A549 (cell line): ENCODE data around the gene ACAD10. TPM values are rescaled to one million over a fixed set of nuclear protein-coding genes. Genes with fewer than 3 reads are reported as not detected.

Experiments
- ATAC-seq, 2 experiments: fragments of 200-7000 bp in 1 of 2; fragments of >200 bp in 1 of 2; cut with Nextera tagmentation in 1 of 2; cut with Tn5 transposase in 1 of 2; 3 replicates each; pipeline versions ENCODE4 v1.8.0 to v1.9.1; 2018 to 2020; ENCODE audit warnings: mild to moderate bottlenecking in 1 of 2, moderate library complexity in 1 of 2
- CTCF ChIA-PET: fragments of 300-600 bp; sonication (Branson Sonifier 250); formaldehyde crosslinking; extraction: SDS; loops from one replicate; lab custom pipeline; 2021; ENCODE audit warnings: antibody characterized with exemption, inconsistent platforms; lab: Yijun Ruan, JAX
- POLR2A ChIA-PET: fragments of 350-600 bp; formaldehyde crosslinking; extraction: SDS; loops from one replicate; lab custom pipeline; 2021; ENCODE audit warnings: antibody characterized with exemption, inconsistent platforms; lab: Yijun Ruan, JAX
- DNase-seq, 2 experiments: peaks; one replicate each; pipeline versions ENCODE4 v3.0.0 to v3.0.0-alpha.2; 2011 to 2016; ENCODE audit warnings: low read depth in 1 of 2, low spot score in 1 of 2
- FAIRE-seq: peaks from 2 replicates; lab custom pipeline; 2011; peaks lifted over from hg19 to GRCh38; lab: Jason Lieb, UNC
- H3K27ac ChIP-seq, 2 experiments: fragments of >200 bp; sonication (Bioruptor Twin); formaldehyde crosslinking; 3 replicates each; pipeline ENCODE4 v1.5.1; 2016 to 2017
- H3K4me1 ChIP-seq: fragments of >200 bp; sonication (Bioruptor Twin); formaldehyde crosslinking; 3 replicates; pipeline ENCODE4 v1.6.1; 2016
- H3K4me2 ChIP-seq: fragments of >200 bp; sonication (Bioruptor Twin); formaldehyde crosslinking; 3 replicates; pipeline ENCODE4 v1.6.1; 2016
- H3K4me3 ChIP-seq: fragments of >200 bp; sonication (Bioruptor Twin); formaldehyde crosslinking; 3 replicates; pipeline ENCODE4 v1.5.1; 2016
- H3K9me3 ChIP-seq: fragments of >200 bp; sonication (Bioruptor Twin); formaldehyde crosslinking; 3 replicates; pipeline ENCODE4 v1.6.1; 2016
- BHLHE40 ChIP-seq: IDR thresholded peaks from 2 replicates; pipeline ENCODE4 v1.6.1; 2012; ENCODE audit warnings: low read depth, low read length, inconsistent platforms
- CEBPB ChIP-seq, 2 experiments: fragments of >200 bp in 1 of 2; sonication (Bioruptor Twin) in 1 of 2; formaldehyde crosslinking in 1 of 2; IDR thresholded peaks; 2 replicates each; pipeline ENCODE4 v1.6.1; 2012 to 2016
- CHD2 ChIP-seq: fragments of 150-350 bp; IDR thresholded peaks from 2 replicates; pipeline ENCODE4 v1.6.1; 2014; ENCODE audit warnings: low read length; ENCODE audit not compliant: partially characterized antibody
- ESRRA ChIP-seq: fragments of 150-350 bp; IDR thresholded peaks from 2 replicates; pipeline ENCODE4 v1.6.1; 2014; ENCODE audit warnings: mild to moderate bottlenecking, low read length, borderline replicate concordance
- FOSL2 ChIP-seq, 2 experiments: fragments of 450-650 bp in 1 of 2; fragments of >200 bp in 1 of 2; sonication (Bioruptor Twin) in 1 of 2; formaldehyde crosslinking; IDR thresholded peaks; 2 replicates each; pipeline versions ENCODE4 v1.5.0 to v1.6.1; 2016 to 2020; ENCODE audit warnings: mild to moderate bottlenecking in 1 of 2, moderate library complexity in 1 of 2
- FOXS1 ChIP-seq: fragments of 250-450 bp; sonication (Bioruptor Pico); IDR thresholded peaks from 2 replicates; pipeline ENCODE4 v1.5.0; 2020; ENCODE audit warnings: mild to moderate bottlenecking, moderate library complexity
- GATA3 ChIP-seq: IDR thresholded peaks from 2 replicates; pipeline ENCODE4 v1.6.1; 2012; ENCODE audit warnings: borderline replicate concordance
- HEYL ChIP-seq: fragments of 250-450 bp; sonication (Bioruptor Pico); IDR thresholded peaks from 2 replicates; pipeline ENCODE4 v1.8.0; 2021; ENCODE audit warnings: mild to moderate bottlenecking, moderate library complexity
- HOXB5 ChIP-seq: fragments of 250-450 bp; sonication (Bioruptor Pico); IDR thresholded peaks from 2 replicates; pipeline ENCODE4 v1.5.0; 2020; ENCODE audit warnings: mild to moderate bottlenecking, moderate library complexity
- JUNB ChIP-seq: fragments of >200 bp; sonication (Bioruptor Twin); formaldehyde crosslinking; IDR thresholded peaks from 2 replicates; pipeline ENCODE4 v1.6.1; 2016
- MAFK ChIP-seq: fragments of 450-650 bp; IDR thresholded peaks from 2 replicates; pipeline ENCODE4 v1.6.1; 2014; ENCODE audit not compliant: partially characterized antibody
- MAZ ChIP-seq: fragments of 150-350 bp; IDR thresholded peaks from 2 replicates; pipeline ENCODE4 v1.6.1; 2014; ENCODE audit warnings: antibody characterized with exemption, low read depth, low read length, borderline replicate concordance
- MYC ChIP-seq: IDR thresholded peaks from 2 replicates; pipeline ENCODE4 v1.6.1; 2012; ENCODE audit warnings: mild to moderate bottlenecking, inconsistent platforms, low read length, improper control_type of control experiment, borderline replicate concordance
- POLR2A ChIP-seq: IDR thresholded peaks from 2 replicates; pipeline ENCODE4 v1.6.1; 2012; ENCODE audit warnings: mild to moderate bottlenecking, low read length
- POLR2AphosphoS2 ChIP-seq: conservative IDR thresholded peaks from 2 replicates; pipeline ENCODE4 v1.6.1; 2012; ENCODE audit warnings: low read length, improper control_type of control experiment, inconsistent platforms
- RARB ChIP-seq: fragments of 250-450 bp; sonication (Bioruptor Pico); IDR thresholded peaks from 2 replicates; pipeline ENCODE4 v1.8.0; 2021; ENCODE audit warnings: mild to moderate bottlenecking, moderate library complexity
- RFX5 ChIP-seq: fragments of 450-650 bp; IDR thresholded peaks from 2 replicates; pipeline ENCODE4 v1.7.1; 2014; ENCODE audit warnings: antibody characterized with exemption, mild to moderate bottlenecking, moderate library complexity
- RNF2 ChIP-seq: fragments of 200-600 bp; sonication (generic); IDR thresholded peaks from 2 replicates; pipeline ENCODE4 v1.6.1; 2016; ENCODE audit warnings: low read depth, mild to moderate bottlenecking, antibody characterized with exemption, moderate library complexity, borderline replicate concordance
- TFCP2L1 ChIP-seq: fragments of 250-450 bp; sonication (Bioruptor Pico); IDR thresholded peaks from 2 replicates; pipeline ENCODE4 v1.5.0; 2021; ENCODE audit warnings: mild to moderate bottlenecking
- TP53 ChIP-seq: fragments of 250-450 bp; sonication (Bioruptor Pico); IDR thresholded peaks from 2 replicates; pipeline ENCODE4 v1.5.0; 2021; ENCODE audit warnings: mild to moderate bottlenecking, moderate library complexity
- ZSCAN20 ChIP-seq: fragments of 250-450 bp; sonication (Bioruptor Pico); IDR thresholded peaks from 2 replicates; pipeline ENCODE4 v1.8.0; 2022; ENCODE audit warnings: mild to moderate bottlenecking, moderate library complexity
- WGBS: methylation state at CpG from one replicate; pipeline ENCODE4 v1.1.6; 2017; ENCODE audit errors: missing lambda C conversion rate; 5-methylcytosine and 5-hydroxymethylcytosine counted together
- polyA plus RNA-seq, 4 experiments: library from polyadenylated mRNA; depleted of rRNA in 3 of 4; stranded (reverse); fragments of >200 nt; fragmentation: RNase III in 1 of 4; extraction: RNeasy Plus Mini Kit Qiagen cat#74134 plus additional on column Dnase treatment in 1 of 4; gene quantifications; 2 replicates in 3 of 4; 3 replicates in 1 of 4; pipeline ENCODE4 v1.2.3, GENCODE V29; 2011 to 2017
- TF ChIP-seq, protein P1 (sequence below): IDR thresholded peaks from 2 replicates; pipeline ENCODE4 v1.6.1; 2012
- TF ChIP-seq, protein P2 (sequence below): fragments of 250-450 bp; sonication (Bioruptor Pico); IDR thresholded peaks from 2 replicates; pipeline ENCODE4 v1.5.0; 2021; ENCODE audit warnings: mild to moderate bottlenecking, moderate library complexity, borderline replicate concordance
- TF ChIP-seq, protein P3 (sequence below): fragments of >200 bp; sonication (Bioruptor Twin); formaldehyde crosslinking; IDR thresholded peaks from 3 replicates; pipeline ENCODE4 v1.6.1; 2016
- TF ChIP-seq, protein P4 (sequence below): fragments of 150-350 bp; IDR thresholded peaks from 2 replicates; pipeline ENCODE4 v1.6.1; 2014; ENCODE audit warnings: low read depth, mild to moderate bottlenecking, low read length

The ACAD10 gene
- polyA plus RNA-seq, 2 of the 4 experiments (the other 2 are of a cell fraction): 15.1 to 22.0 TPM

DNA sequence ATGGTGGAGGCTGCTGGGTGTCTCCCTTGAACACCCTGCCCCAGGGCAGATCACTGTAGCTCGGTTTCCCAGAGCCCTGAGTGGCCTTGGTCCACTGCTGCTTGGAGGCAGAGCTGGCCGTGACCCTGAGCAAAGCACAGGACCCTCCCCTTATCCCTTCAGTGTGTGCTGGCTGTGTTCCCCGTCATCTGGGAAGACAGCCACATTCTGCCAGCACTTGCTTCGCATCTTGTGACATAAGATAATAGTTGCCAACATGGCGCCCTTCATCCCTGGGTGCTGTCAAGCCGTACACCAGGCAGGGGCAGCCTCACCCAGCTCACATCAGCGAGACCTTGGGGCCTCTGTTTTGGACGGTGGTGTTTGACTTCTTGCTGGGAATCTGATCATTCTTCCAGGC is 68.8 kb downstream of the ACAD10 start:
- Histone ChIP-seq H3K9me3 (no peaks in the 10 kb centered on the region), H3K4me2 (no peak overlapping the region), H3K4me3 (no peak overlapping the region), H3K27ac (no peak overlapping the region), H3K4me1 (no peaks in the 10 kb centered on the region)
- no peak for TF ChIP-seq TP53
- no peak for TF ChIP-seq MYC
- TF ChIP-seq RARB (CRISPR knock-in tag): no peak
- TF ChIP-seq FOSL2 (IDR thresholded peaks at IDR 0.05): no peak
- no peak for TF ChIP-seq FOSL2 (CRISPR knock-in tag; IDR thresholded peaks at IDR 0.05)
- no peak for TF ChIP-seq TFCP2L1 (CRISPR knock-in tag)
- TF ChIP-seq MAZ: no peak
- no peak for TF ChIP-seq POLR2AphosphoS2
- TF ChIP-seq CHD2: no peak
- TF ChIP-seq ZSCAN20: no peak
- TF ChIP-seq CEBPB (IDR thresholded peaks at IDR 0.05): no peak
- no peak for TF ChIP-seq HOXB5
- TF ChIP-seq HEYL (CRISPR knock-in tag): no peak
- TF ChIP-seq, protein P1, sequence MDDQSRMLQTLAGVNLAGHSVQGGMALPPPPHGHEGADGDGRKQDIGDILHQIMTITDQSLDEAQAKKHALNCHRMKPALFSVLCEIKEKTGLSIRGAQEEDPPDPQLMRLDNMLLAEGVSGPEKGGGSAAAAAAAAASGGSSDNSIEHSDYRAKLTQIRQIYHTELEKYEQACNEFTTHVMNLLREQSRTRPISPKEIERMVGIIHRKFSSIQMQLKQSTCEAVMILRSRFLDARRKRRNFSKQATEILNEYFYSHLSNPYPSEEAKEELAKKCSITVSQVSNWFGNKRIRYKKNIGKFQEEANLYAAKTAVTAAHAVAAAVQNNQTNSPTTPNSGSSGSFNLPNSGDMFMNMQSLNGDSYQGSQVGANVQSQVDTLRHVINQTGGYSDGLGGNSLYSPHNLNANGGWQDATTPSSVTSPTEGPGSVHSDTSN: no peak
- no peak for TF ChIP-seq BHLHE40
- WGBS: 79% methylated on average over 6 of the region's 8 CpGs
- no peak for DNase-seq
- CTCF ChIA-PET: interaction anchor here (0.8 to 12.9 kb wide), 15 partner anchors 8 to 130 kb away, joined by 3 to 150 read pairs (median 4); no protein-coding TSS in a partner anchor
- no peak for ATAC-seq
- POLR2A ChIA-PET: interaction anchor here (0.6 to 1.8 kb wide), 2 partner anchors 12 to 54 kb away, joined by 5 to 9 read pairs; partner anchors contain the start of gene ALDH2
- FAIRE-seq: no peak

DNA sequence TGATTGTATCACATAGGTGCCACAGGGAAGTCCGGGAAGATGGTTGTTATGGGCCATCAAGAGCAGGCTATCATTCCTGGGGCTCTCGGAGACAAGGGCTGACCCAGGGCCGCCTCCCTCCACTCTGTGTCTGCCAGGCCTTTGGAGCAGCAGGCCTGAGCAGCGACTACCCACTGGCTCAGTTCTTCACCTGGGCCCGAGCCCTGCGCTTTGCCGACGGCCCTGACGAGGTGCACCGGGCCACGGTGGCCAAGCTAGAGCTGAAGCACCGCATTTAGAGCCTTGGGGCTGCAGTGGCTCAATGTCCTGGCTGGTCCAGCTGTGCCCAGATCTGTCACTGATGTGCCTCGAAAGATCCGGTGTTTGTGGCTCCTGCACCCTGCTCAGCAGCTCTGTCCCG is 70.3 kb downstream of the ACAD10 start:
- no peak overlapping the region for H3K4me2 ChIP-seq
- FAIRE-seq (no peak), DNase-seq (no peak), ATAC-seq (no peak)
- TF ChIP-seq MYC: no peak
- no peak for TF ChIP-seq FOXS1 (CRISPR knock-in tag)
- no peak for TF ChIP-seq POLR2A
- TF ChIP-seq, protein P2, sequence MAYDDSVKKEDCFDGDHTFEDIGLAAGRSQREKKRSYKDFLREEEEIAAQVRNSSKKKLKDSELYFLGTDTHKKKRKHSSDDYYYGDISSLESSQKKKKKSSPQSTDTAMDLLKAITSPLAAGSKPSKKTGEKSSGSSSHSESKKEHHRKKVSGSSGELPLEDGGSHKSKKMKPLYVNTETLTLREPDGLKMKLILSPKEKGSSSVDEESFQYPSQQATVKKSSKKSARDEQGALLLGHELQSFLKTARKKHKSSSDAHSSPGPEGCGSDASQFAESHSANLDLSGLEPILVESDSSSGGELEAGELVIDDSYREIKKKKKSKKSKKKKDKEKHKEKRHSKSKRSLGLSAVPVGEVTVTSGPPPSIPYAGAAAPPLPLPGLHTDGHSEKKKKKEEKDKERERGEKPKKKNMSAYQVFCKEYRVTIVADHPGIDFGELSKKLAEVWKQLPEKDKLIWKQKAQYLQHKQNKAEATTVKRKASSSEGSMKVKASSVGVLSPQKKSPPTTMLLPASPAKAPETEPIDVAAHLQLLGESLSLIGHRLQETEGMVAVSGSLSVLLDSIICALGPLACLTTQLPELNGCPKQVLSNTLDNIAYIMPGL (CRISPR knock-in tag): no peak
- TF ChIP-seq, protein P3, sequence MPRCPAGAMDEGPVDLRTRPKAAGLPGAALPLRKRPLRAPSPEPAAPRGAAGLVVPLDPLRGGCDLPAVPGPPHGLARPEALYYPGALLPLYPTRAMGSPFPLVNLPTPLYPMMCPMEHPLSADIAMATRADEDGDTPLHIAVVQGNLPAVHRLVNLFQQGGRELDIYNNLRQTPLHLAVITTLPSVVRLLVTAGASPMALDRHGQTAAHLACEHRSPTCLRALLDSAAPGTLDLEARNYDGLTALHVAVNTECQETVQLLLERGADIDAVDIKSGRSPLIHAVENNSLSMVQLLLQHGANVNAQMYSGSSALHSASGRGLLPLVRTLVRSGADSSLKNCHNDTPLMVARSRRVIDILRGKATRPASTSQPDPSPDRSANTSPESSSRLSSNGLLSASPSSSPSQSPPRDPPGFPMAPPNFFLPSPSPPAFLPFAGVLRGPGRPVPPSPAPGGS: no peak
- no peak for TF ChIP-seq JUNB
- no peak for TF ChIP-seq ESRRA
- TF ChIP-seq, protein P4, sequence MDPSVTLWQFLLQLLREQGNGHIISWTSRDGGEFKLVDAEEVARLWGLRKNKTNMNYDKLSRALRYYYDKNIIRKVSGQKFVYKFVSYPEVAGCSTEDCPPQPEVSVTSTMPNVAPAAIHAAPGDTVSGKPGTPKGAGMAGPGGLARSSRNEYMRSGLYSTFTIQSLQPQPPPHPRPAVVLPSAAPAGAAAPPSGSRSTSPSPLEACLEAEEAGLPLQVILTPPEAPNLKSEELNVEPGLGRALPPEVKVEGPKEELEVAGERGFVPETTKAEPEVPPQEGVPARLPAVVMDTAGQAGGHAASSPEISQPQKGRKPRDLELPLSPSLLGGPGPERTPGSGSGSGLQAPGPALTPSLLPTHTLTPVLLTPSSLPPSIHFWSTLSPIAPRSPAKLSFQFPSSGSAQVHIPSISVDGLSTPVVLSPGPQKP: no peak
- TF ChIP-seq RNF2: no peak
- TF ChIP-seq GATA3: no peak
- TF ChIP-seq MAFK: no peak
- no peak for TF ChIP-seq RFX5
- TF ChIP-seq MAZ: no peak
- no peaks in the 10 kb centered on the region for H3K4me1 ChIP-seq
- ChIA-PET CTCF (interaction anchor here (0.7 to 12.9 kb wide), 2 partner anchors 8 to 57 kb away, joined by 3 to 150 read pairs; no protein-coding TSS in a partner anchor), POLR2A (no interaction called here)
- H3K9me3 ChIP-seq: no peaks in the 10 kb centered on the region
- no peak overlapping the region for H3K27ac ChIP-seq
- WGBS: 94% methylated on average over 12 of the region's 15 CpGs
- no peak overlapping the region for H3K4me3 ChIP-seq
